ENCODE results near the gene SUPT4H1. TPM values are rescaled to one million over a fixed set of nuclear protein-coding genes. Genes with fewer than 3 reads are reported as not detected.

SUPT4H1 gene
- polyA plus RNA-seq, 1 donor (not counting 4 experiments of a cell fraction or from before 2014, with no cell fraction given), result 206 TPM

DNA sequence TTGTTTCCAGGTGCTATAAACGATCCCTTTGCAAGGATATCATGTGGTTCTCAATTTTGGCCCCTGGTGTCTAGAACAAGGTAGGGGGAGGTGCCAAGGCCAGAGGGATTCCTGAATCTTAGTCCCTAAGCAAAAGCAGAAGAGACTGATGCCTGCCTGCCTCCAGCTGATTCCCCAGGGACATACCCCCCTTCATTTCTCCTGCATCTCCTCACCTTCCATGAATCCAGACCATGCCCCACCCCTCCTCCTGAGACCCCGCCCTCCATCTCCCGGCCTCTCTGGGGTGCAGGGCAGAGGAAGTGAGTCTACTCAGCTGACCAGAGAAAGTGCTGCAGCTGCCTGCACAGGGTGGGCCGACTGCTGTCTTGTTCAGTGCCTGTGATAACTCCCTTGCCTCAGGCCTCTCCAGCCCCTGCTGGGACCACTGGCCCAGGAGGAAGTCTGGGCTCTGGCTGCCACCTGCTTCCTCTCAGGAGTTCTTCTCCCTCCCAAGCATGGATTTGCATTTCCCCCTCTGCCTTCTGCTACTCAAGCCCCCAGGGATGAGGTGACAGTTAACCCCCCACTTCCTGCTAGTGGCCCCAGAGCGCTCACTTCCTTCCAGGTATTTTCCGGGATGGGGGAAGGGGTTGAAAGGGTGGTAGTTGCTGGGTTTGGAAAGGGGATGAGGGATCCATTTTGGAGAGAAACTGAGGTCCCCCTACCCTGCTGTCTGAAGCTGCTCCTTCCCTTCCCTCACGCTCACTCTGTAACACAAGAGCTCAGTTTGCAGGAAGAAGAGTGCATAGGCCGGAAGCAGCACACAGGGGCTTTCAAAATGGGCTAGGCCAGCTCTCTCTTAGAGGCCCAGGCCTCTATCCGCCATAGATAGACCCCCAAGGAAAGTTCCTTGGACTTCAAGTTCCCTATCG, 12.9 kb downstream of the SUPT4H1 start:
- no peaks in the 10 kb centered on the region for H4K20me1 ChIP-seq (ENCODE audit: control insufficient read depth, extremely low read depth, insufficient read depth, low read length)
- no peak overlapping the region for H3K27ac ChIP-seq (ENCODE audit: control insufficient read depth, insufficient read depth, low read length)
- H3K27me3 ChIP-seq (ENCODE audit: control insufficient read depth, extremely low read depth, insufficient read depth, low read length), result no peaks in the 10 kb centered on the region
- H3K36me3 ChIP-seq (ENCODE audit: control insufficient read depth in 2 of 2, extremely low read depth in 1 of 2, insufficient read depth in 2 of 2, low read length in 2 of 2), result peaks cover 7% of the 10 kb centered on the region in 2 experiments
- no peaks in the 10 kb centered on the region for H3K9me1 ChIP-seq (ENCODE audit: control insufficient read depth, extremely low read depth, insufficient read depth, low read length)
- FAIRE-seq (no peak), DNase-seq (ENCODE audit: low read depth, low spot score) (no peak)
- no peak overlapping the region for H3K4me2 ChIP-seq (ENCODE audit: control insufficient read depth, extremely low read depth, insufficient read depth, low read depth, low read length)
- no peak for TF ChIP-seq EZH2 (IDR thresholded peaks at IDR 0.05; ENCODE audit: low read length)
- TF ChIP-seq, protein P1, sequence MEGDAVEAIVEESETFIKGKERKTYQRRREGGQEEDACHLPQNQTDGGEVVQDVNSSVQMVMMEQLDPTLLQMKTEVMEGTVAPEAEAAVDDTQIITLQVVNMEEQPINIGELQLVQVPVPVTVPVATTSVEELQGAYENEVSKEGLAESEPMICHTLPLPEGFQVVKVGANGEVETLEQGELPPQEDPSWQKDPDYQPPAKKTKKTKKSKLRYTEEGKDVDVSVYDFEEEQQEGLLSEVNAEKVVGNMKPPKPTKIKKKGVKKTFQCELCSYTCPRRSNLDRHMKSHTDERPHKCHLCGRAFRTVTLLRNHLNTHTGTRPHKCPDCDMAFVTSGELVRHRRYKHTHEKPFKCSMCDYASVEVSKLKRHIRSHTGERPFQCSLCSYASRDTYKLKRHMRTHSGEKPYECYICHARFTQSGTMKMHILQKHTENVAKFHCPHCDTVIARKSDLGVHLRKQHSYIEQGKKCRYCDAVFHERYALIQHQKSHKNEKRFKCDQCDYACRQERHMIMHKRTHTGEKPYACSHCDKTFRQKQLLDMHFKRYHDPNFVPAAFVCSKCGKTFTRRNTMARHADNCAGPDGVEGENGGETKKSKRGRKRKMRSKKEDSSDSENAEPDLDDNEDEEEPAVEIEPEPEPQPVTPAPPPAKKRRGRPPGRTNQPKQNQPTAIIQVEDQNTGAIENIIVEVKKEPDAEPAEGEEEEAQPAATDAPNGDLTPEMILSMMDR (optimal IDR thresholded peaks at IDR 0.05 in 1 of 3, IDR thresholded peaks at IDR 0.05 in 1 of 3, conservative IDR thresholded peaks at IDR 0.05 in 1 of 3; ENCODE audit: extremely low read depth in 1 of 3, insufficient read depth in 2 of 3, low read length in 3 of 3), result no peak
- H3K4me1 ChIP-seq (ENCODE audit: control insufficient read depth, extremely low read depth, insufficient read depth, low read length), result peaks cover 19% of the 10 kb centered on the region
- no peak overlapping the region for H3K4me3 ChIP-seq (ENCODE audit: control insufficient read depth in 2 of 3, extremely low read depth in 1 of 3, insufficient read depth in 2 of 3, low read depth in 1 of 3, low read length in 3 of 3)
- H3K9ac ChIP-seq (ENCODE audit: control insufficient read depth, extremely low read depth, insufficient read depth, low read length), result no peak overlapping the region
- dilution Hi-C loops (cut with MboI; ENCODE audit: extremely low pct_ligation_motif_present, low sequenced_read_pairs), result no loop called here
- no peaks in the 10 kb centered on the region for H3K9me3 ChIP-seq (ENCODE audit: control insufficient read depth, low read depth, low read length)
- H3K79me2 ChIP-seq (ENCODE audit: control insufficient read depth, insufficient read depth, low read length), result no peaks in the 10 kb centered on the region
- H2AFZ ChIP-seq (ENCODE audit: control insufficient read depth, low read length), result no peak overlapping the region

DNA sequence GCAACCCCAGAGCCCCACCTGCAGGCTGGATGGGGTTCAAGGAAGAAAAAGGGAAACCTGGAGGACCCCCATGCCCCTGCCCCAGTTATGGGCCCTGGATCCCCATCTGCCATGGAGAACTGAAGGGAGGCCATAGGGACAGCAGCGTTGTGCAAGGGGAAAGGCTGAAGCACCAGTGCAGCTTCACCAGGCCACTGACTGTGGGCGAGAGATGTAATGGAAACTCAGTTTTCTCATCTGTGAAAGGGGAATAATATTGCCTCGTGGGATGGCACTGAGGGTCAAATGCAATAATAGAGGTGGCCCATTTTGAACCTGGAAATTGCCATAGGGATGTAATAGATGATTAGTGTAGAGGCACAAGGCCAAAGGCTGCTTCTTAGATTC, 13.6 kb downstream of the SUPT4H1 start:
- Histone ChIP-seq H3K27me3 (ENCODE audit: control insufficient read depth, extremely low read depth, insufficient read depth, low read length) (no peaks in the 10 kb centered on the region), H3K4me2 (ENCODE audit: control insufficient read depth, extremely low read depth, insufficient read depth, low read depth, low read length) (no peak overlapping the region), H4K20me1 (ENCODE audit: control insufficient read depth, extremely low read depth, insufficient read depth, low read length) (no peaks in the 10 kb centered on the region), H3K9me1 (ENCODE audit: control insufficient read depth, extremely low read depth, insufficient read depth, low read length) (no peaks in the 10 kb centered on the region), H3K9me3 (ENCODE audit: control insufficient read depth, low read depth, low read length) (no peaks in the 10 kb centered on the region), H2AFZ (ENCODE audit: control insufficient read depth, low read length) (no peak overlapping the region), H3K9ac (ENCODE audit: control insufficient read depth, extremely low read depth, insufficient read depth, low read length) (no peak overlapping the region), H3K79me2 (ENCODE audit: control insufficient read depth, insufficient read depth, low read length) (no peaks in the 10 kb centered on the region), H3K36me3 (ENCODE audit: control insufficient read depth in 2 of 2, extremely low read depth in 1 of 2, insufficient read depth in 2 of 2, low read length in 2 of 2) (peaks cover under 1 to 1% of the 10 kb centered on the region in 2 experiments), H3K4me1 (ENCODE audit: control insufficient read depth, extremely low read depth, insufficient read depth, low read length) (peaks cover 19% of the 10 kb centered on the region), H3K4me3 (ENCODE audit: control insufficient read depth in 2 of 3, extremely low read depth in 1 of 3, insufficient read depth in 2 of 3, low read depth in 1 of 3, low read length in 3 of 3) (no peak overlapping the region), H3K27ac (ENCODE audit: control insufficient read depth, insufficient read depth, low read length) (no peak overlapping the region)
- dilution Hi-C loops (cut with MboI; ENCODE audit: extremely low pct_ligation_motif_present, low sequenced_read_pairs), result no loop called here
- FAIRE-seq (no peak), DNase-seq (ENCODE audit: low read depth, low spot score) (no peak)
- TF ChIP-seq EZH2 (IDR thresholded peaks at IDR 0.05; ENCODE audit: low read length), result no peak
- TF ChIP-seq, protein P1 (optimal IDR thresholded peaks at IDR 0.05 in 1 of 3, IDR thresholded peaks at IDR 0.05 in 1 of 3, conservative IDR thresholded peaks at IDR 0.05 in 1 of 3; ENCODE audit: extremely low read depth in 1 of 3, insufficient read depth in 2 of 3, low read length in 3 of 3), result no peak
